ENCODE measurements around the gene FNDC10.

FNDC10 gene

GRCh38 chr1:1567891-1568291 lies 32.0 kb downstream of the FNDC10 start:
- Histone ChIP-seq H3K9me3 (ENCODE audit: insufficient read depth, low read length) (no peaks in the 10 kb centered on the region), H3F3A (ENCODE audit: insufficient read depth) (no peaks in the 10 kb centered on the region), H2AFZ (ENCODE audit: low read depth, low read length, severe bottlenecking) (no peak overlapping the region), H3K4me2 (ENCODE audit: low read depth, low read length, poor library complexity, severe bottlenecking) (no peak overlapping the region), H3K9ac (ENCODE audit: low read length) (no peak overlapping the region), H3K27me3 (ENCODE audit: low read length) (no peaks in the 10 kb centered on the region), H3K36me3 (ENCODE audit: low read length) (no peaks in the 10 kb centered on the region; the same call in 1 of the 2 replicates), H3K9me2 (replicated peaks; ENCODE audit: insufficient read depth, low read length) (no peaks in the 10 kb centered on the region), H3K4me3 (ENCODE audit: insufficient read depth, low read length, poor library complexity, severe bottlenecking) (no peak overlapping the region), H3K27ac (ENCODE audit: low read depth, low read length) (no peak overlapping the region), H4K20me1 (ENCODE audit: low read depth, low read length) (peaks cover 25% of the 10 kb centered on the region), H3K79me2 (ENCODE audit: insufficient read depth, low read length) (peaks cover 84% of the 10 kb centered on the region)
- TF ChIP-seq EZH2phosphoT487 (conservative IDR thresholded peaks at IDR 0.05; ENCODE audit: low read length) = no peak
- TF ChIP-seq, protein P1, sequence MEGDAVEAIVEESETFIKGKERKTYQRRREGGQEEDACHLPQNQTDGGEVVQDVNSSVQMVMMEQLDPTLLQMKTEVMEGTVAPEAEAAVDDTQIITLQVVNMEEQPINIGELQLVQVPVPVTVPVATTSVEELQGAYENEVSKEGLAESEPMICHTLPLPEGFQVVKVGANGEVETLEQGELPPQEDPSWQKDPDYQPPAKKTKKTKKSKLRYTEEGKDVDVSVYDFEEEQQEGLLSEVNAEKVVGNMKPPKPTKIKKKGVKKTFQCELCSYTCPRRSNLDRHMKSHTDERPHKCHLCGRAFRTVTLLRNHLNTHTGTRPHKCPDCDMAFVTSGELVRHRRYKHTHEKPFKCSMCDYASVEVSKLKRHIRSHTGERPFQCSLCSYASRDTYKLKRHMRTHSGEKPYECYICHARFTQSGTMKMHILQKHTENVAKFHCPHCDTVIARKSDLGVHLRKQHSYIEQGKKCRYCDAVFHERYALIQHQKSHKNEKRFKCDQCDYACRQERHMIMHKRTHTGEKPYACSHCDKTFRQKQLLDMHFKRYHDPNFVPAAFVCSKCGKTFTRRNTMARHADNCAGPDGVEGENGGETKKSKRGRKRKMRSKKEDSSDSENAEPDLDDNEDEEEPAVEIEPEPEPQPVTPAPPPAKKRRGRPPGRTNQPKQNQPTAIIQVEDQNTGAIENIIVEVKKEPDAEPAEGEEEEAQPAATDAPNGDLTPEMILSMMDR (IDR thresholded peaks at IDR 0.05; ENCODE audit: insufficient read depth, low read length, poor library complexity, severe bottlenecking) = no peak

DNA sequence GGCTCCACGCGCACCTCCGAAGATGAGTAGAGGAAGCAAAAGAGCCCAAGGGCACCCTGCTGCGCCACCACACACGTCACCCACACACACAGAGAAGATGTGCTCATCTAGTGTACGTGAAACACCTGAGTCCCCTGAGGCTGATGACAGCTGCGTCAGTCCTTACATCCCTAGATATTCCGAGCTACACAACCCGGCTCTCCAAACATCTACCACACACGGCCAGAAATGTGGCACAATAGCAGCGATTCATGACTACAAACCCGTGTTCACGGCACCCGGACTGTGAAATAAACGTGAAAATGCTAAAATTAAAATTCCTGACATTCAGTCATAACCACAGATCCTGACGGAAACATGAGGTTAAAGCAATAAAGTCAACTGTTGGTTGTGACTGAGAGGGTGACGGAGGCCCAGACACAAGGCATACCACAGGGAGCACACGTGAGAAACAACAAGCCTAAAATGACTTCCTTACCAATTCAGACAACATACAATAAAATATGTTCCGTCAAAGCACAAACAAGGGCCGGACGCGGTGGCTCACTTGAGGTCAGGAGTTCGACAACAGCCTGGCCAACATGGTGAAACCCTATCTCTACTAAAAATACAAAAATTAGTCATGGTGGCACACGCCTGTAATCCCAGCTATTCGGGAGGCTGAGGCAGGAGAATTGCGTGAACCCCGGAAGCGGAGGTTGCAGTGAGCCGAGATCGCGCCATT lies 32.6 kb downstream of the FNDC10 start:
- no peak overlapping the region for H3K4me3 ChIP-seq (ENCODE audit: insufficient read depth, low read length, poor library complexity, severe bottlenecking)
- no peak overlapping the region for H3K4me2 ChIP-seq (ENCODE audit: low read depth, low read length, poor library complexity, severe bottlenecking)
- H3K27me3 ChIP-seq (ENCODE audit: low read length) = no peaks in the 10 kb centered on the region
- H3K27ac ChIP-seq (ENCODE audit: low read depth, low read length) = no peak overlapping the region
- H4K20me1 ChIP-seq (ENCODE audit: low read depth, low read length) = peaks cover 25% of the 10 kb centered on the region
- TF ChIP-seq, protein P1 (IDR thresholded peaks at IDR 0.05; ENCODE audit: insufficient read depth, low read length, poor library complexity, severe bottlenecking) = no peak
- TF ChIP-seq EZH2phosphoT487 (conservative IDR thresholded peaks at IDR 0.05; ENCODE audit: low read length) = no peak
- H3K79me2 ChIP-seq (ENCODE audit: insufficient read depth, low read length) = peaks cover 78% of the 10 kb centered on the region
- H3K36me3 ChIP-seq (ENCODE audit: low read length) = no peaks in the 10 kb centered on the region; the same call in 1 of the 2 replicates
- no peaks in the 10 kb centered on the region for H3F3A ChIP-seq (ENCODE audit: insufficient read depth)
- no peaks in the 10 kb centered on the region for H3K9me2 ChIP-seq (replicated peaks; ENCODE audit: insufficient read depth, low read length)
- no peak overlapping the region for H3K9ac ChIP-seq (ENCODE audit: low read length)
- H3K9me3 ChIP-seq (ENCODE audit: insufficient read depth, low read length) = no peaks in the 10 kb centered on the region
- H2AFZ ChIP-seq (ENCODE audit: low read depth, low read length, severe bottlenecking) = no peak overlapping the region

GRCh38 chr1:1565340-1565739 lies 34.6 kb downstream of the FNDC10 start:
- H3K27ac ChIP-seq (ENCODE audit: low read depth, low read length) = no peak overlapping the region
- no peaks in the 10 kb centered on the region for H3K9me3 ChIP-seq (ENCODE audit: insufficient read depth, low read length)
- no peaks in the 10 kb centered on the region for H3K27me3 ChIP-seq (ENCODE audit: low read length)
- H4K20me1 ChIP-seq (ENCODE audit: low read depth, low read length) = peaks cover 23% of the 10 kb centered on the region
- peaks cover 60% of the 10 kb centered on the region for H3K79me2 ChIP-seq (ENCODE audit: insufficient read depth, low read length)
- no peaks in the 10 kb centered on the region for H3K9me2 ChIP-seq (replicated peaks; ENCODE audit: insufficient read depth, low read length)
- H3K36me3 ChIP-seq (ENCODE audit: low read length) = no peaks in the 10 kb centered on the region; the same call in 1 of the 2 replicates
- no peak overlapping the region for H2AFZ ChIP-seq (ENCODE audit: low read depth, low read length, severe bottlenecking)
- no peak overlapping the region for H3K9ac ChIP-seq (ENCODE audit: low read length)
- H3F3A ChIP-seq (ENCODE audit: insufficient read depth) = no peaks in the 10 kb centered on the region
- no peak overlapping the region for H3K4me2 ChIP-seq (ENCODE audit: low read depth, low read length, poor library complexity, severe bottlenecking)
- H3K4me3 ChIP-seq (ENCODE audit: insufficient read depth, low read length, poor library complexity, severe bottlenecking) = no peak overlapping the region
- TF ChIP-seq, protein P1 (IDR thresholded peaks at IDR 0.05; ENCODE audit: insufficient read depth, low read length, poor library complexity, severe bottlenecking) = no peak
- no peak for TF ChIP-seq EZH2phosphoT487 (conservative IDR thresholded peaks at IDR 0.05; ENCODE audit: low read length)
